Measurements from ENCODE around the gene GLI2. TPM values are rescaled to one million over a fixed set of nuclear protein-coding genes. Genes with fewer than 3 reads are reported as not detected.

Gene GLI2
- total and polyA plus RNA-seq, 9 of the 15 experiments (the other 6 are each of a cell fraction or from before 2014, with no cell fraction given) = 0.24 TPM; not detected in 8

DNA sequence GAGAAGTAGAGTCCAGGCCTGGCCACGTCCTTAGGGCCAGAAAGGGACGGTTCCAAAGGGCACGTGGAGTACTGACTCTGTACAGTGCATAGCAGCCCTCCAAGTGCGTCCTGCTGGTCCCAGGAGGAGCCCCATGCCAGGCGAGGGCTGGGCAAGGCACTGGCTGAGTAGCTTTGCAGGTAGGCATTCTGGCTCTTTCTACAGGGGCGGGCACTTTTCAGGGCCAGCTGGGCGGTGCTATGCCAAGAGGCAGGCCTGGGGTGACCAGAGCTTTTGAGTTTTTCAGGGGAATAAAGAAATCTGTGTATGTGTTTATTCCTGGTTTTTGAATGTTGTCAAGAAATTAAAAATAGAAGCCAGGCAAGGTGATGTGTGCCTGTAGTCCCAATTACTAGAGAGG is 15.4 kb upstream of the GLI2 start:
- Histone ChIP-seq H3K9me1 (ENCODE audit: control insufficient read depth, insufficient read depth, low read length) (no peaks in the 10 kb centered on the region), H3K36me3 (ENCODE audit: control insufficient read depth, insufficient read depth, low read length) (no peaks in the 10 kb centered on the region), H3K27me3 (ENCODE audit: control insufficient read depth in 2 of 2, insufficient read depth in 2 of 2, low read length in 2 of 2) (peaks cover 2 to 41% of the 10 kb centered on the region in 2 experiments; a peak in 2 of 5 replicates), H3K27ac (ENCODE audit: extremely low read depth, low read depth, low read length) (no peak overlapping the region), H4K20me1 (replicated peaks; ENCODE audit: control insufficient read depth, insufficient read depth, low read length) (no peaks in the 10 kb centered on the region; the same call in 1 of the 2 replicates), H3K9me3 (replicated peaks; ENCODE audit: control insufficient read depth, insufficient read depth, low read depth, low read length) (no peaks in the 10 kb centered on the region), H3K4me2 (ENCODE audit: insufficient read depth, low read length) (no peak overlapping the region), H3K9ac (ENCODE audit: insufficient read depth in 1 of 2, low read depth in 2 of 2, low read length in 2 of 2) (no peak overlapping the region), H3K4me1 (replicated peaks in 1 of 2; ENCODE audit: control insufficient read depth in 2 of 2, insufficient read depth in 2 of 2, low read length in 2 of 2) (no peaks in the 10 kb centered on the region), H2AFZ (ENCODE audit: low read depth, low read length) (no peak overlapping the region), H3K79me2 (ENCODE audit: control insufficient read depth, insufficient read depth, low read length) (no peaks in the 10 kb centered on the region), H3K4me3 (no peak overlapping the region)
- DNase-seq (ENCODE audit: extremely low read depth in 1 of 4, low spot score in 3 of 4) = no peak
- in situ Hi-C loops (cut with MboI) = no loop called here
- intact Hi-C loops (cut with micrococcal nuclease) = no loop called here
- WGBS (ENCODE audit: insufficient coverage, low coverage, missing lambda C conversion rate) = 0% methylated on average over 7 of the region's 7 CpGs
- no peak for TF ChIP-seq PTTG1 (tag; IDR thresholded peaks at IDR 0.05; ENCODE audit: low read depth)
- BruUV-seq (replicated peaks) = no TSS peak
- CTCF ChIA-PET (ENCODE audit: low intra/inter-chr PET ratio) = no interaction called here
- POLR2A ChIA-PET = interaction anchor here (1.0 kb wide), 1 partner anchor 8 kb away, joined by 3 read pairs; no protein-coding TSS in a partner anchor
- FAIRE-seq = no peak
- ATAC-seq = no peak

GRCh38 chr2:120720746-120721375 is 14.8 kb upstream of the GLI2 start:
- no peak for TF ChIP-seq PHF21A (IDR thresholded peaks at IDR 0.05; ENCODE audit: borderline replicate concordance, low read depth)
- TF ChIP-seq, protein P1, sequence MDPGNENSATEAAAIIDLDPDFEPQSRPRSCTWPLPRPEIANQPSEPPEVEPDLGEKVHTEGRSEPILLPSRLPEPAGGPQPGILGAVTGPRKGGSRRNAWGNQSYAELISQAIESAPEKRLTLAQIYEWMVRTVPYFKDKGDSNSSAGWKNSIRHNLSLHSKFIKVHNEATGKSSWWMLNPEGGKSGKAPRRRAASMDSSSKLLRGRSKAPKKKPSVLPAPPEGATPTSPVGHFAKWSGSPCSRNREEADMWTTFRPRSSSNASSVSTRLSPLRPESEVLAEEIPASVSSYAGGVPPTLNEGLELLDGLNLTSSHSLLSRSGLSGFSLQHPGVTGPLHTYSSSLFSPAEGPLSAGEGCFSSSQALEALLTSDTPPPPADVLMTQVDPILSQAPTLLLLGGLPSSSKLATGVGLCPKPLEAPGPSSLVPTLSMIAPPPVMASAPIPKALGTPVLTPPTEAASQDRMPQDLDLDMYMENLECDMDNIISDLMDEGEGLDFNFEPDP (CRISPR knock-in tag; IDR thresholded peaks at IDR 0.05) = no peak
- no peak for TF ChIP-seq FOXP4 (CRISPR knock-in tag; IDR thresholded peaks at IDR 0.05; ENCODE audit: borderline replicate concordance)
- TF ChIP-seq ZNF584 (CRISPR knock-in tag; IDR thresholded peaks at IDR 0.05; ENCODE audit: low read depth) = no peak
- TF ChIP-seq RUNX1 (IDR thresholded peaks at IDR 0.05; ENCODE audit: low read depth) = no peak
- no peak for TF ChIP-seq HNRNPUL1 (IDR thresholded peaks at IDR 0.05; ENCODE audit: low read length)
- no peak for TF ChIP-seq ESRRB (CRISPR knock-in tag; IDR thresholded peaks at IDR 0.05; ENCODE audit: borderline replicate concordance)
- DNase-seq (ENCODE audit: extremely low read depth in 1 of 4, low spot score in 3 of 4) = no peak
- H3K4me3 ChIP-seq = no peak overlapping the region
- no peak for FAIRE-seq
- H4K20me1 ChIP-seq (replicated peaks; ENCODE audit: control insufficient read depth, insufficient read depth, low read length) = no peaks in the 10 kb centered on the region; the same call in 1 of the 2 replicates
- no peaks in the 10 kb centered on the region for H3K36me3 ChIP-seq (ENCODE audit: control insufficient read depth, insufficient read depth, low read length)
- H3K27me3 ChIP-seq (ENCODE audit: control insufficient read depth in 2 of 2, insufficient read depth in 2 of 2, low read length in 2 of 2) = peaks cover 2 to 35% of the 10 kb centered on the region in 2 experiments; a peak in 2 of 5 replicates
- in situ Hi-C loops (cut with MboI) = no loop called here
- CTCF ChIA-PET (ENCODE audit: low intra/inter-chr PET ratio) = no interaction called here
- no peak overlapping the region for H3K27ac ChIP-seq (ENCODE audit: extremely low read depth, low read depth, low read length)
- H3K79me2 ChIP-seq (ENCODE audit: control insufficient read depth, insufficient read depth, low read length) = no peaks in the 10 kb centered on the region
- intact Hi-C loops (cut with micrococcal nuclease) = no loop called here
- no peak overlapping the region for H2AFZ ChIP-seq (ENCODE audit: low read depth, low read length)
- no peaks in the 10 kb centered on the region for H3K9me3 ChIP-seq (replicated peaks; ENCODE audit: control insufficient read depth, insufficient read depth, low read depth, low read length)
- POLR2A ChIA-PET = no interaction called here
- no TSS peak for BruUV-seq (replicated peaks)
- no peaks in the 10 kb centered on the region for H3K4me1 ChIP-seq (replicated peaks in 1 of 2; ENCODE audit: control insufficient read depth in 2 of 2, insufficient read depth in 2 of 2, low read length in 2 of 2)
- no peak overlapping the region for H3K4me2 ChIP-seq (ENCODE audit: insufficient read depth, low read length)
- no peak for ATAC-seq
- no peaks in the 10 kb centered on the region for H3K9me1 ChIP-seq (ENCODE audit: control insufficient read depth, insufficient read depth, low read length)
- H3K9ac ChIP-seq (ENCODE audit: insufficient read depth in 1 of 2, low read depth in 2 of 2, low read length in 2 of 2) = no peak overlapping the region
- 3% methylated on average over 8 of the region's 8 CpGs for WGBS (ENCODE audit: insufficient coverage, low coverage, missing lambda C conversion rate)

All from K562 (cell line).